OCI-LY7 (cell line): Measurements from ENCODE around the gene UEVLD. TPM values are rescaled to one million over a fixed set of nuclear protein-coding genes. Genes with fewer than 3 reads are reported as not detected.
"Not testable (repeated sequence)": the region's sequence is repeated elsewhere in the genome, so short reads cannot be mapped to it uniquely, and the experiment has no call there.

Source experiments
- BruUV-seq: library from RNA; stranded (reverse); fragments of 400-500 nt; replicated peaks from 2 replicates; lab custom pipeline; 2021; lab: Mats Ljungman, UMichigan
- CTCF ChIA-PET: fragments of 300-600 bp; sonication (Branson Sonifier 250); formaldehyde crosslinking; loops from one replicate; lab custom pipeline; 2022; ENCODE audit warnings: antibody characterized with exemption; ENCODE audit not compliant: unreplicated experiment; lab: Charles Lee
- POLR2A ChIA-PET: fragments of 300-600 bp; sonication (Branson Sonifier 250); formaldehyde crosslinking; loops from one replicate; lab custom pipeline; 2022; ENCODE audit warnings: antibody characterized with exemption; lab: Charles Lee
- DNase-seq: peaks from one replicate; pipeline ENCODE4 v3.0.0-alpha.2; 2015; ENCODE audit warnings: low spot score
- H2AFZ ChIP-seq: fragments of 200-600 bp; sonication (generic), shearing (Covaris generic); 2 replicates; pipeline ENCODE4 v1.6.1; 2014; ENCODE audit warnings: mild to moderate bottlenecking, antibody characterized with exemption, low read length, moderate library complexity
- H3K27ac ChIP-seq: fragments of 200-600 bp; sonication (generic); 2 replicates; pipeline ENCODE4 v1.5.1; 2014; ENCODE audit warnings: mixed run types, low read depth, mild to moderate bottlenecking, moderate library complexity, low read length, inconsistent platforms; ENCODE audit not compliant: poor library complexity, severe bottlenecking
- H3K36me3 ChIP-seq: fragments of 200-600 bp; sonication (generic); 2 replicates; pipeline ENCODE4 v1.6.1; 2014; ENCODE audit warnings: mild to moderate bottlenecking, antibody characterized with exemption, low read length, moderate library complexity, mixed read lengths; ENCODE audit not compliant: insufficient read depth
- H3K4me1 ChIP-seq: fragments of 200-600 bp; sonication (generic); 2 replicates; pipeline ENCODE4 v1.5.1; 2014; ENCODE audit warnings: mild to moderate bottlenecking, low read length; ENCODE audit not compliant: insufficient read depth, poor library complexity, severe bottlenecking
- H3K4me2 ChIP-seq: fragments of 200-600 bp; sonication (generic); 2 replicates; pipeline ENCODE4 v1.6.1; 2014; ENCODE audit warnings: mild to moderate bottlenecking, low read length
- H3K4me3 ChIP-seq: fragments of 200-600 bp; sonication (generic); 2 replicates; pipeline ENCODE4 v1.5.1; 2014; ENCODE audit warnings: mild to moderate bottlenecking, low read depth, low read length; ENCODE audit not compliant: poor library complexity, severe bottlenecking
- H3K79me2 ChIP-seq: fragments of 200-600 bp; sonication (generic); 2 replicates; pipeline ENCODE4 v1.6.1; 2016; ENCODE audit warnings: low read depth, mild to moderate bottlenecking, low read length, moderate library complexity, mixed read lengths; ENCODE audit not compliant: insufficient read depth
- H3K9me2 ChIP-seq: fragments of 200-600 bp; sonication (generic); 2 replicates; pipeline ENCODE4 v1.6.1; 2016; ENCODE audit warnings: mild to moderate bottlenecking, low read length, mixed read lengths; ENCODE audit not compliant: insufficient read depth
- H3K9me3 ChIP-seq: fragments of 200-600 bp; sonication (generic); 2 replicates; pipeline ENCODE4 v1.6.1; 2014; ENCODE audit warnings: mild to moderate bottlenecking, mixed run types, low read length, mixed read lengths
- H4K20me1 ChIP-seq: fragments of 200-600 bp; sonication (generic); 2 replicates; pipeline ENCODE4 v1.6.1; 2014; ENCODE audit warnings: mild to moderate bottlenecking, antibody characterized with exemption, low read length, moderate library complexity, mixed read lengths; ENCODE audit not compliant: insufficient read depth
- EZH2phosphoT487 ChIP-seq: fragments of 200-600 bp; sonication (generic); IDR thresholded peaks from 2 replicates; pipeline ENCODE4 v1.6.1; 2018; ENCODE audit warnings: low read depth, borderline replicate concordance, mild to moderate bottlenecking, mixed run types, antibody characterized with exemption, low read length, moderate library complexity, mixed read lengths
- intact Hi-C: fragments of 100-400 bp; cut with micrococcal nuclease; formaldehyde crosslinking; loops from one replicate; pipeline ENCODE4 v1.10.0; 2022; ENCODE audit not compliant: unreplicated experiment
- total RNA-seq, 2 experiments: library from RNA; depleted of rRNA in 1 of 2; stranded (reverse); fragments of >200 nt in 1 of 2; shearing (Covaris generic) in 1 of 2; gene quantifications; 2 replicates each; pipeline ENCODE4 v1.2.3, GENCODE V29; 2014 to 2022
- TF ChIP-seq, protein P1 (sequence below): fragments of 200-600 bp; sonication (generic); conservative IDR thresholded peaks from 2 replicates; pipeline ENCODE4 v1.5.1; 2014; ENCODE audit warnings: mild to moderate bottlenecking, antibody characterized with exemption, low read length, moderate library complexity, mixed read lengths

The UEVLD gene
- total RNA-seq, 2 experiments from 2014 or later, result 1.5 to 3.5 TPM

DNA sequence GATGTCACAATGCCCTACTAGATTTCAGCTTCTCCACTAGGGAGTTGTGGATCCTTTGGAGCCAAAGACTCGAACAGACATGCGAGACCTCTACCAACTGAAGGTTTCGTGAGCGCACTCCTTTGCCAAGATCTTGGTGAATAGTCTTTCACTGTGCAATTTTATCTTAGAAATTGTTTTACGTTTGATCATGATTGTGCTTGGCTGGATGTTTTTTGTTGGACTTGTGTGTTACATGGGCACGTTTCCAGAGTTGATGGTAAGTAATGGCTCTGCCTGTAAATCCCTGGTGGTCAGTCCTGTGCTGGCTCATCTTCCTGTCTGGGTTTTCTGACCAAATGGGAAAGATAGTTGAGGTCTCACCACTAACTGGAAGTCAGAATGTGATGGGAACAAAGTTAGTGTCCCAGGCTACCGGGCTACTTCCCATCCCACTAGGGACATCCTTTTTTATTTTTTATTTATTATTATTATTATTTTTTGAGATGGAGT is 11.3 kb upstream of the UEVLD start, which contains the start of gene MISFA:
Gene MISFA, plus strand, starts transcription at position 51 of the 492 bp plus-strand sequence. Its CDS starts 140 bp downstream, at position 191.
- no peak for DNase-seq
- TF ChIP-seq EZH2phosphoT487, result no peak
- TF ChIP-seq, protein P1, sequence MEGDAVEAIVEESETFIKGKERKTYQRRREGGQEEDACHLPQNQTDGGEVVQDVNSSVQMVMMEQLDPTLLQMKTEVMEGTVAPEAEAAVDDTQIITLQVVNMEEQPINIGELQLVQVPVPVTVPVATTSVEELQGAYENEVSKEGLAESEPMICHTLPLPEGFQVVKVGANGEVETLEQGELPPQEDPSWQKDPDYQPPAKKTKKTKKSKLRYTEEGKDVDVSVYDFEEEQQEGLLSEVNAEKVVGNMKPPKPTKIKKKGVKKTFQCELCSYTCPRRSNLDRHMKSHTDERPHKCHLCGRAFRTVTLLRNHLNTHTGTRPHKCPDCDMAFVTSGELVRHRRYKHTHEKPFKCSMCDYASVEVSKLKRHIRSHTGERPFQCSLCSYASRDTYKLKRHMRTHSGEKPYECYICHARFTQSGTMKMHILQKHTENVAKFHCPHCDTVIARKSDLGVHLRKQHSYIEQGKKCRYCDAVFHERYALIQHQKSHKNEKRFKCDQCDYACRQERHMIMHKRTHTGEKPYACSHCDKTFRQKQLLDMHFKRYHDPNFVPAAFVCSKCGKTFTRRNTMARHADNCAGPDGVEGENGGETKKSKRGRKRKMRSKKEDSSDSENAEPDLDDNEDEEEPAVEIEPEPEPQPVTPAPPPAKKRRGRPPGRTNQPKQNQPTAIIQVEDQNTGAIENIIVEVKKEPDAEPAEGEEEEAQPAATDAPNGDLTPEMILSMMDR, result no peak
- Histone ChIP-seq H3K4me3 (no peak within 1 kb of the TSS), H2AFZ (no peak within 1 kb of the TSS), H3K9me2 (no peaks in the 10 kb centered on the region), H4K20me1 (no peaks in the 10 kb centered on the region), H3K9me3 (no peaks in the 10 kb centered on the region), H3K36me3 (no peaks in the 10 kb centered on the region), H3K4me2 (no peak within 1 kb of the TSS), H3K79me2 (no peaks in the 10 kb centered on the region), H3K4me1 (no peaks in the 10 kb centered on the region), H3K27ac (no peak within 1 kb of the TSS)
- ChIA-PET CTCF (no interaction called here), POLR2A (no interaction called here)
- no TSS peak for BruUV-seq
- intact Hi-C loops, result no loop called here

DNA sequence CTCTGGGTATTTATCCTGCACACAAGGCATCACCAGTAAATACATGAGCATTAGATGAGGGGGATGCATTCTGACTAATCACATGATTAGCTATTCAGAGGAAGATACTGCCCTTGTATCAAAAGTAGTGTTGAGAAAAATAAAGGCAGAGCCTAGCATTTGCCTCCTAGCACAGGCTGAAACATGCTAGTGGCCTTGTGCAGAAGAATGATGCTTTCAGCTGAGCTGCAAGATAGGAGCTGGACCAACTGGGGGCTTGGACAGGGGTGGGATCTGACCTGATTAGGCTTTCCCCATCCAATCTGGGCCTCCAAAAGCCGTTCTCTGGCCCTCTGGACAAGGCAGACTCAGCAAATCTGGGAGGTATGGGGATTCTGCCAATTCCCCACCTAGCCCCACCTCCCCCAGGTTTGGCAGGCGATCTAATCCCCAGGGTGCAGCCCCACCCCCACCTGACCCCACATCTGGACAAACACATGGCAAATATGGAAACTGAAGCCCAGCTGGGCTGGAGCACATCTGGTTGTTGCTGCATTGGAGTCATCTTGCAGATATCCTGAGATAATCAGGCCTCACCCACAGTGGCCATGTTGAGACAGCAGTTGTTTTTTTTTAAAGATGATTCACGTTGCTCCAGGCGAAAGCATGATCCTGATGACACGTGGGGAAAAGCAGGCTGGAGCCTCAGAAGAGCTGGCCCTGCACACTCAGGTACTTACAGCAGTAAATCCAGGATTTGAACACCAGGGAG is 6.6 kb upstream of the UEVLD start:
- intact Hi-C loops, result no loop called here
- H3K4me3 ChIP-seq, result no peak overlapping the region
- no peak overlapping the region for H3K27ac ChIP-seq
- DNase-seq, result no peak
- ChIA-PET POLR2A (interaction anchor here (0.8 to 1.3 kb wide), 2 partner anchors 9 to 46 kb away, joined by 4 to 5 read pairs; no protein-coding TSS in a partner anchor), CTCF (no interaction called here)
- H3K9me2 ChIP-seq, result no peaks in the 10 kb centered on the region
- H3K9me3 ChIP-seq, result no peaks in the 10 kb centered on the region
- no peaks in the 10 kb centered on the region for H4K20me1 ChIP-seq
- no peak overlapping the region for H3K4me2 ChIP-seq
- H2AFZ ChIP-seq, result 0 out of 2 replicates have a peak overlapping the region, but pooled peaks have one; percentile 5
- BruUV-seq, result no TSS peak
- no peaks in the 10 kb centered on the region for H3K36me3 ChIP-seq
- no peaks in the 10 kb centered on the region for H3K4me1 ChIP-seq
- TF ChIP-seq EZH2phosphoT487, result no peak
- TF ChIP-seq, protein P1, result no peak
- H3K79me2 ChIP-seq, result no peaks in the 10 kb centered on the region

DNA sequence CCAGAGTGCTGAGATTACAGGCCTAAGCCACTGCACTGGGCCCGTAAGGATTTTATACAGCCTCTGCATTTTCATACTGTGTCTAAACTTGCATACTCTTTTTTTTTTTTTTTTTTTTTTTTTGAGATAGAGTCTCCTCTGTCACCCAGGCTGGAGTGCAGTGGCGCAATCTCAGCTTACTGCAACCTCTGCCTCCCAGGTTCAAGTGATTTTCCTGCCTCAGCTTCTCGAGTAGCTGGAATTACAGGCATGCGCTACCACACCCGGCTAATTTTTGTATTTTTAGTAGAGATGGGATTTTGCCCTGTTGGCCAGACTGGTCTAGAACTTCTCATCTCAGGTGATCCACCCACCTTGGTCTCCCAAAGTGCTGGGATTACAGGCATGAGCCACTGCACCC is 5.6 kb upstream of the UEVLD start:
- POLR2A ChIA-PET, result interaction anchor here (0.7 to 1.3 kb wide), 4 partner anchors 9 to 600 kb away, joined by 3 to 5 read pairs (median 4); no protein-coding TSS in a partner anchor
- BruUV-seq, result not testable (repeated sequence)

More for the DNA sequence above, 5.6 kb upstream of the UEVLD start:
- H3K36me3 ChIP-seq, H3K79me2 ChIP-seq, intact Hi-C loops, H3K4me1 ChIP-seq, DNase-seq, H2AFZ ChIP-seq, H4K20me1 ChIP-seq, CTCF ChIA-PET, H3K9me3 ChIP-seq, H3K9me2 ChIP-seq, H3K4me2 ChIP-seq, H3K27ac ChIP-seq, H3K4me3 ChIP-seq: not testable (repeated sequence)
